ENCODE measurements around the gene RAMP1.

DNA sequence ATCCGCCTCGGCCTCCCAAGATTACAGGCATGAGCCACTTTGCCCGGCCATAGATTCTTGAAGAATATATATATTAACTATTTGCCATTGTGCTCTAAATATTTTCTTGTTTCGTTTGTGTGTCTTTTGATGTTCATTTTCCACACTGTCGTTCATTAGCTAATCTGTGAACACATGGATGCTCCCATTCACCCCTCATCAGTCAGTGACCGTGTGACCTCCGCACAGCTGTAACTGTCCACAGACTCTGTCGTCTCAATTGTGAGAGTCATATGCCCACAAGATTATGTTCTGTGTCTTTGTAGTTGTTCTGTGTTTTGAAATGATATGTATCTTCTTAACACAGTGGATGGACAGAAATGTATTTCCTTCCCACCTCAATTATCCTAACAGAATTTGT is 29.6 kb downstream of the RAMP1 start:
- TF ChIP-seq, protein P1, sequence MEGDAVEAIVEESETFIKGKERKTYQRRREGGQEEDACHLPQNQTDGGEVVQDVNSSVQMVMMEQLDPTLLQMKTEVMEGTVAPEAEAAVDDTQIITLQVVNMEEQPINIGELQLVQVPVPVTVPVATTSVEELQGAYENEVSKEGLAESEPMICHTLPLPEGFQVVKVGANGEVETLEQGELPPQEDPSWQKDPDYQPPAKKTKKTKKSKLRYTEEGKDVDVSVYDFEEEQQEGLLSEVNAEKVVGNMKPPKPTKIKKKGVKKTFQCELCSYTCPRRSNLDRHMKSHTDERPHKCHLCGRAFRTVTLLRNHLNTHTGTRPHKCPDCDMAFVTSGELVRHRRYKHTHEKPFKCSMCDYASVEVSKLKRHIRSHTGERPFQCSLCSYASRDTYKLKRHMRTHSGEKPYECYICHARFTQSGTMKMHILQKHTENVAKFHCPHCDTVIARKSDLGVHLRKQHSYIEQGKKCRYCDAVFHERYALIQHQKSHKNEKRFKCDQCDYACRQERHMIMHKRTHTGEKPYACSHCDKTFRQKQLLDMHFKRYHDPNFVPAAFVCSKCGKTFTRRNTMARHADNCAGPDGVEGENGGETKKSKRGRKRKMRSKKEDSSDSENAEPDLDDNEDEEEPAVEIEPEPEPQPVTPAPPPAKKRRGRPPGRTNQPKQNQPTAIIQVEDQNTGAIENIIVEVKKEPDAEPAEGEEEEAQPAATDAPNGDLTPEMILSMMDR (IDR thresholded peaks at IDR 0.05; ENCODE audit: low read depth, low read length): no peak
- TF ChIP-seq MAX (IDR thresholded peaks at IDR 0.05; ENCODE audit: low read depth, low read length) (no peak), POLR2A (IDR thresholded peaks at IDR 0.05; ENCODE audit: extremely low read depth, insufficient read length) (no peak), MYC (IDR thresholded peaks at IDR 0.05; ENCODE audit: low read depth, low read length) (no peak)

All from NB4 (cell line).